ENCODE results near the gene PDE4C.

DNA sequence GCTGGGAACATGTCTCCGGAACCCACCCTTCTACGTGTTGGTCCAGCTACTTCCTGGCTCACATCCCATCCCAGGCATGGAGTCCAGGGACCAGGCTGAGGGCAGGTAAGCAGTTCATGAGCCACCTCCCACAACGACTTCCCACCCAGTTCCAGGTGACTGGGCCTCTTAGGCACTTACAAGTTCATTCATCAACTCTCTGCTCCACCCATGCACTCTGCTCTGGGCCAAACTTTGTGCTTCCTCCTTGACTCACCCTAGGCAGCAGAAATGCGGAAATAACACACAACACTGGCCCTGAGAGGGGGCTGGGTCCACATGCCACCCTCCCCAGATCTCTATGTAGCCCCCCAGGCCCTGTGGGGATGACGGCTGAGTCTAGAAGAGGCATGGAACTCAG is 27.5 kb upstream of the PDE4C start:
- TF ChIP-seq POLR2AphosphoS5 (IDR thresholded peaks at IDR 0.05; ENCODE audit: low read depth, low read length) = no peak
- TF ChIP-seq TAF1 (IDR thresholded peaks at IDR 0.05; ENCODE audit: borderline replicate concordance, insufficient read depth, low read length) = no peak
- no peak for TF ChIP-seq SIN3A (IDR thresholded peaks at IDR 0.05; ENCODE audit: borderline replicate concordance, insufficient read depth, low read length)
- TF ChIP-seq, protein P1, sequence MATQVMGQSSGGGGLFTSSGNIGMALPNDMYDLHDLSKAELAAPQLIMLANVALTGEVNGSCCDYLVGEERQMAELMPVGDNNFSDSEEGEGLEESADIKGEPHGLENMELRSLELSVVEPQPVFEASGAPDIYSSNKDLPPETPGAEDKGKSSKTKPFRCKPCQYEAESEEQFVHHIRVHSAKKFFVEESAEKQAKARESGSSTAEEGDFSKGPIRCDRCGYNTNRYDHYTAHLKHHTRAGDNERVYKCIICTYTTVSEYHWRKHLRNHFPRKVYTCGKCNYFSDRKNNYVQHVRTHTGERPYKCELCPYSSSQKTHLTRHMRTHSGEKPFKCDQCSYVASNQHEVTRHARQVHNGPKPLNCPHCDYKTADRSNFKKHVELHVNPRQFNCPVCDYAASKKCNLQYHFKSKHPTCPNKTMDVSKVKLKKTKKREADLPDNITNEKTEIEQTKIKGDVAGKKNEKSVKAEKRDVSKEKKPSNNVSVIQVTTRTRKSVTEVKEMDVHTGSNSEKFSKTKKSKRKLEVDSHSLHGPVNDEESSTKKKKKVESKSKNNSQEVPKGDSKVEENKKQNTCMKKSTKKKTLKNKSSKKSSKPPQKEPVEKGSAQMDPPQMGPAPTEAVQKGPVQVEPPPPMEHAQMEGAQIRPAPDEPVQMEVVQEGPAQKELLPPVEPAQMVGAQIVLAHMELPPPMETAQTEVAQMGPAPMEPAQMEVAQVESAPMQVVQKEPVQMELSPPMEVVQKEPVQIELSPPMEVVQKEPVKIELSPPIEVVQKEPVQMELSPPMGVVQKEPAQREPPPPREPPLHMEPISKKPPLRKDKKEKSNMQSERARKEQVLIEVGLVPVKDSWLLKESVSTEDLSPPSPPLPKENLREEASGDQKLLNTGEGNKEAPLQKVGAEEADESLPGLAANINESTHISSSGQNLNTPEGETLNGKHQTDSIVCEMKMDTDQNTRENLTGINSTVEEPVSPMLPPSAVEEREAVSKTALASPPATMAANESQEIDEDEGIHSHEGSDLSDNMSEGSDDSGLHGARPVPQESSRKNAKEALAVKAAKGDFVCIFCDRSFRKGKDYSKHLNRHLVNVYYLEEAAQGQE (IDR thresholded peaks at IDR 0.05; ENCODE audit: insufficient read depth in 1 of 2, low read depth in 2 of 2, low read length in 2 of 2) = no peak
- TF ChIP-seq FOXP2 (optimal IDR thresholded peaks at IDR 0.05; ENCODE audit: borderline replicate concordance, extremely low read depth, extremely low read length, insufficient read depth) = no peak
